Lung (tissue), 12 donors: ENCODE results near the gene ALG1. TPM values are rescaled to one million over a fixed set of nuclear protein-coding genes. Genes with fewer than 3 reads are reported as not detected.
"Not testable (repeated sequence)": the region's sequence is repeated elsewhere in the genome, so short reads cannot be mapped to it uniquely, and the experiment has no call there.

ENCODE experiments used
- ATAC-seq: fragments of 200-7000 bp; cut with Tn5 transposase; one replicate; pipeline ENCODE4 v1.9.1; 2020; ENCODE audit warnings: moderate number of reproducible peaks; ENCODE audit not compliant: insufficient read depth, low FRiP score
- DNase-seq, 3 donors: peaks; one replicate each; pipeline ENCODE4 v3.0.0-alpha.2; 2013 to 2017
- H3K27ac ChIP-seq, 2 donors: one replicate each; pipeline ENCODE4 v1.5.1; 2013; ENCODE audit warnings: mild to moderate bottlenecking in 2 of 2, moderate library complexity in 2 of 2, control low read depth in 1 of 2, inconsistent platforms in 1 of 2, low read depth in 1 of 2, low read length in 1 of 2
- H3K27me3 ChIP-seq, 3 donors: one replicate each; pipeline ENCODE4 v1.5.1; 2013; ENCODE audit warnings: low read length in 2 of 3; ENCODE audit not compliant: control insufficient read depth in 3 of 3, insufficient read depth in 3 of 3
- H3K36me3 ChIP-seq, 4 donors: one replicate each; pipeline ENCODE4 v1.5.1; 2013; ENCODE audit warnings: low read length in 4 of 4, mild to moderate bottlenecking in 1 of 4, moderate library complexity in 1 of 4; ENCODE audit not compliant: control insufficient read depth in 4 of 4, insufficient read depth in 4 of 4
- H3K4me1 ChIP-seq, 5 donors: one replicate each; pipeline ENCODE4 v1.5.1; 2013; ENCODE audit warnings: low read length in 5 of 5, mild to moderate bottlenecking in 2 of 5, moderate library complexity in 1 of 5; ENCODE audit not compliant: control insufficient read depth in 5 of 5, insufficient read depth in 5 of 5
- H3K4me3 ChIP-seq: one replicate; pipeline ENCODE4 v1.5.1; 2013; ENCODE audit warnings: mild to moderate bottlenecking, control low read depth, moderate library complexity
- H3K9ac ChIP-seq, 2 donors: one replicate each; pipeline ENCODE4 v1.5.1; 2013; ENCODE audit warnings: low read length in 2 of 2, control low read depth in 1 of 2; ENCODE audit not compliant: insufficient read depth in 1 of 2
- H3K9me3 ChIP-seq, 4 donors: one replicate each; pipeline ENCODE4 v1.5.1; 2013; ENCODE audit warnings: low read length in 3 of 4, mild to moderate bottlenecking in 1 of 4, moderate library complexity in 1 of 4; ENCODE audit not compliant: control insufficient read depth in 4 of 4, insufficient read depth in 3 of 4
- CTCF ChIP-seq: IDR thresholded peaks from 2 replicates; pipeline ENCODE4 v1.5.1; 2012; ENCODE audit warnings: mild to moderate bottlenecking; ENCODE audit errors: control extremely low read depth, extremely low read depth
- WGBS, 2 donors: extraction: QIAGEN DNeasy Blood & Tissue Kit; methylation state at CpG; one replicate each; pipeline ENCODE4 v1.1.7; 2013; 5-methylcytosine and 5-hydroxymethylcytosine counted together
- polyA plus RNA-seq, 2 donors: library from polyadenylated mRNA; stranded (reverse); fragments of 200-250 nt; gene quantifications; one replicate each; pipeline ENCODE4 v1.2.1, GENCODE V29; 2013
- total RNA-seq, 2 donors: library from RNA; depleted of rRNA in 1 of 2; stranded (reverse); fragments of >200 nt in 1 of 2; gene quantifications; one replicate each; pipeline ENCODE4 v1.2.1, GENCODE V29; 2014 to 2021
- donor health status: control.
- donor health status: control.
- donor health status: Bipolar disorder and iron deficiency.
- donor health status: healthy.
- donor health status: DM: yes; HTN: yes; CAD: no.

The ALG1 gene
- total and polyA plus RNA-seq, 4 donors = 19.6 to 31.7 (median 24.3) TPM

- ATAC-seq = no peak
- Histone ChIP-seq H3K4me3 (no peak overlapping the region), H3K27me3 (no peaks in the 10 kb centered on the region), H3K36me3 (peaks cover 3 to 32% (median 11%) of the 10 kb centered on the region in 4 donors), H3K9me3 (no peaks in the 10 kb centered on the region), H3K4me1 (peaks cover 0 to 10% (median 0%) of the 10 kb centered on the region in 5 donors), H3K9ac (no peak overlapping the region), H3K27ac (no peak overlapping the region)
- 86 to 92% methylated on average over 5 of the region's 5 CpGs for WGBS, 2 donors
- no peak for TF ChIP-seq CTCF
- no peak for DNase-seq
Observed at GRCh38 chr16:5075637-5076036, 4.0 kb downstream of the ALG1 start.

GRCh38 chr16:5077304-5077703 lies 5.7 kb downstream of the ALG1 start:
- peaks cover 3 to 34% (median 11%) of the 10 kb centered on the region in 4 donors for H3K36me3 ChIP-seq
- H3K27ac ChIP-seq = no peak overlapping the region
- peaks cover 0 to 6% (median 0%) of the 10 kb centered on the region in 5 donors for H3K4me1 ChIP-seq
- no peak for DNase-seq
- no peaks in the 10 kb centered on the region for H3K9me3 ChIP-seq
- H3K4me3 ChIP-seq = no peak overlapping the region
- H3K9ac ChIP-seq = no peak overlapping the region
- H3K27me3 ChIP-seq = no peaks in the 10 kb centered on the region
- ATAC-seq = no peak
- 97% methylated on average over 13 of the region's 13 CpGs for WGBS, 2 donors
- no peak for TF ChIP-seq CTCF

GRCh38 chr16:5078626-5079025 lies 7.0 kb downstream of the ALG1 start:
- peaks cover 3 to 34% (median 11%) of the 10 kb centered on the region in 4 donors for H3K36me3 ChIP-seq
- 87 to 93% methylated on average over 12 to 17 of the region's 17 CpGs for WGBS, 2 donors

GRCh38 chr16:5080461-5080860 lies 8.8 kb downstream of the ALG1 start:
- not testable (repeated sequence) for H3K27ac ChIP-seq, ATAC-seq, H3K4me3 ChIP-seq, H3K4me1 ChIP-seq, H3K9ac ChIP-seq, DNase-seq, H3K9me3 ChIP-seq, H3K27me3 ChIP-seq
- peaks cover 4 to 35% (median 9%) of the 10 kb centered on the region in 4 donors for H3K36me3 ChIP-seq
- WGBS, 2 donors = 90 to 95% methylated on average over 12 of the region's 12 CpGs

More at GRCh38 chr16:5078626-5079025, 7.0 kb downstream of the ALG1 start:
- Histone ChIP-seq H3K9me3 (no peaks in the 10 kb centered on the region), H3K4me1 (no peaks in the 10 kb centered on the region), H3K4me3 (no peak overlapping the region), H3K27ac (no peak overlapping the region), H3K9ac (no peak overlapping the region), H3K27me3 (no peaks in the 10 kb centered on the region)
- no peak for DNase-seq
- no peak for TF ChIP-seq CTCF
- no peak for ATAC-seq

GRCh38 chr16:5080996-5081395 lies 9.4 kb downstream of the ALG1 start:
- not testable (repeated sequence) for DNase-seq, H3K4me1 ChIP-seq, H3K9me3 ChIP-seq, H3K4me3 ChIP-seq, H3K27me3 ChIP-seq, ATAC-seq, H3K27ac ChIP-seq, H3K9ac ChIP-seq
- WGBS, 2 donors = 65 to 70% methylated on average over 7 to 9 of the region's 9 CpGs
- peaks cover 3 to 34% (median 5%) of the 10 kb centered on the region in 4 donors for H3K36me3 ChIP-seq

GRCh38 chr16:5083646-5084045 lies 12.0 kb downstream of the ALG1 start:
- not testable (repeated sequence) for DNase-seq, H3K4me1 ChIP-seq, H3K27ac ChIP-seq, H3K27me3 ChIP-seq, H3K9me3 ChIP-seq, ATAC-seq, H3K4me3 ChIP-seq, H3K9ac ChIP-seq
- WGBS, 2 donors = 93 to 98% methylated on average over 9 of the region's 9 CpGs
- peaks cover 3 to 29% (median 4%) of the 10 kb centered on the region in 4 donors for H3K36me3 ChIP-seq
